Esophagus muscularis mucosa (tissue), 4 donors: Measurements from ENCODE around the gene NSRP1. TPM values are rescaled to one million over a fixed set of nuclear protein-coding genes. Genes with fewer than 3 reads are reported as not detected.

Experiments used
- DNase-seq: peaks from one replicate; pipeline ENCODE4 v3.0.0-alpha.2; 2017; ENCODE audit errors: extremely low spot score
- H3K27ac ChIP-seq, 4 donors: fragments of 200-600 bp; sonication (generic); replicated peaks in 1 of 4; 1 replicate in 3 of 4; 2 replicates in 1 of 4; pipeline ENCODE4 v1.5.1; 2016 to 2019; ENCODE audit warnings: mild to moderate bottlenecking in 1 of 4
- H3K27me3 ChIP-seq, 4 donors: fragments of 200-600 bp; sonication (generic); one replicate each; pipeline versions ENCODE4 v1.5.1 to v1.6.0; 2016 to 2019
- H3K36me3 ChIP-seq, 4 donors: fragments of 200-600 bp; sonication (generic); one replicate each; pipeline ENCODE4 v1.5.1; 2016 to 2019
- H3K4me1 ChIP-seq, 4 donors: fragments of 200-600 bp; sonication (generic); one replicate each; pipeline ENCODE4 v1.5.1; 2016 to 2019
- H3K4me3 ChIP-seq, 4 donors: fragments of 200-600 bp; sonication (generic); 1 replicate in 2 of 4; 2 replicates in 2 of 4; pipeline ENCODE4 v1.5.1; 2016 to 2019; ENCODE audit warnings: mild to moderate bottlenecking in 4 of 4, moderate library complexity in 1 of 4
- H3K9me3 ChIP-seq, 4 donors: fragments of 200-600 bp; sonication (generic); 1 replicate in 3 of 4; 2 replicates in 1 of 4; pipeline ENCODE4 v1.5.1; 2016 to 2019
- CTCF ChIP-seq, 3 experiments: fragments of 200-600 bp in 2 of 3; fragments of 450-650 bp in 1 of 3; sonication (generic) in 2 of 3; IDR thresholded peaks; one replicate each; pipeline ENCODE4 v1.5.1; 2017 to 2019; ENCODE audit warnings: antibody characterized with exemption in 3 of 3, mild to moderate bottlenecking in 2 of 3, moderate library complexity in 1 of 3
- EP300 ChIP-seq: sonication (generic); formaldehyde crosslinking; IDR thresholded peaks from one replicate; pipeline ENCODE4 v1.6.1; 2017; ENCODE audit warnings: antibody characterized with exemption
- POLR2A ChIP-seq: fragments of 450-650 bp; IDR thresholded peaks from one replicate; pipeline ENCODE4 v1.6.1; 2017; ENCODE audit warnings: antibody characterized with exemption, moderate library complexity, mild to moderate bottlenecking, low read depth
- POLR2AphosphoS5 ChIP-seq, 2 donors: sonication (generic); formaldehyde crosslinking; IDR thresholded peaks; one replicate each; pipeline ENCODE4 v1.6.1; 2017; ENCODE audit warnings: antibody characterized with exemption in 2 of 2
- WGBS: methylation state at CpG from one replicate; pipeline ENCODE4 v1.1.5; 2018; 5-methylcytosine and 5-hydroxymethylcytosine counted together
- intact Hi-C: fragments of 100-400 bp; cut with DNase I; formaldehyde crosslinking; loops from one replicate; pipeline ENCODE4 v1.15.1; 2023
- total RNA-seq, 4 donors: library from RNA; depleted of rRNA; stranded (reverse); fragments of >200 nt; gene quantifications; one replicate each; pipeline versions ENCODE4 v1.1.0 to v1.2.1, GENCODE V29; 2016

The NSRP1 gene
- total RNA-seq, 4 donors from 2014 or later = 20.0 to 38.6 (median 30.3) TPM

GRCh38 chr17:30186761-30187160, 70.1 kb downstream of the NSRP1 start:
- no peaks in the 10 kb centered on the region for H3K4me1 ChIP-seq
- TF ChIP-seq POLR2A (no peak), CTCF (IDR thresholded peaks at IDR 0.05) (no peak), POLR2AphosphoS5 (IDR thresholded peaks at IDR 0.05) (no peak), EP300 (no peak)
- no peak overlapping the region for H3K27ac ChIP-seq
- WGBS = 97% methylated on average over 1 of the region's 1 CpG
- H3K36me3 ChIP-seq = peaks cover 31 to 57% (median 42%) of the 10 kb centered on the region in 4 donors
- H3K9me3 ChIP-seq = no peaks in the 10 kb centered on the region
- H3K27me3 ChIP-seq = no peaks in the 10 kb centered on the region
- DNase-seq = no peak
- intact Hi-C loops = no loop called here
- no peak overlapping the region for H3K4me3 ChIP-seq

- DNase-seq = no peak
- peaks cover 23 to 48% (median 34%) of the 10 kb centered on the region in 4 donors for H3K36me3 ChIP-seq
- intact Hi-C loops = no loop called here
- TF ChIP-seq POLR2A (no peak), EP300 (no peak), CTCF (IDR thresholded peaks at IDR 0.05) (no peak), POLR2AphosphoS5 (IDR thresholded peaks at IDR 0.05) (no peak)
- H3K4me1 ChIP-seq = no peaks in the 10 kb centered on the region
- no peak overlapping the region for H3K4me3 ChIP-seq
- H3K27ac ChIP-seq = no peak overlapping the region
- no peaks in the 10 kb centered on the region for H3K9me3 ChIP-seq
- WGBS = 93% methylated on average over 2 of the region's 2 CpGs
- no peaks in the 10 kb centered on the region for H3K27me3 ChIP-seq
Observed at GRCh38 chr17:30187573-30187972, 71.0 kb downstream of the NSRP1 start.

- Histone ChIP-seq H3K27ac (no peak overlapping the region), H3K4me1 (no peaks in the 10 kb centered on the region), H3K9me3 (no peaks in the 10 kb centered on the region), H3K27me3 (no peaks in the 10 kb centered on the region), H3K36me3 (peaks cover 20 to 42% (median 28%) of the 10 kb centered on the region in 4 donors), H3K4me3 (no peak overlapping the region)
- TF ChIP-seq EP300 (no peak), POLR2A (no peak), CTCF (IDR thresholded peaks at IDR 0.05) (no peak), POLR2AphosphoS5 (IDR thresholded peaks at IDR 0.05) (no peak)
- intact Hi-C loops = no loop called here
- no peak for DNase-seq
- WGBS = 95% methylated on average over 5 of the region's 5 CpGs
Observed at GRCh38 chr17:30188211-30188939, 71.8 kb downstream of the NSRP1 start.

- Histone ChIP-seq H3K36me3 (peaks cover 0 to 15% (median 4%) of the 10 kb centered on the region in 4 donors), H3K4me3 (no peak overlapping the region), H3K9me3 (no peaks in the 10 kb centered on the region), H3K4me1 (no peaks in the 10 kb centered on the region), H3K27ac (no peak overlapping the region), H3K27me3 (no peaks in the 10 kb centered on the region)
- TF ChIP-seq POLR2AphosphoS5 (IDR thresholded peaks at IDR 0.05) (no peak), POLR2A (no peak), CTCF (IDR thresholded peaks at IDR 0.05) (no peak), EP300 (no peak)
- no peak for DNase-seq
- 73% methylated on average over 2 of the region's 2 CpGs for WGBS
- intact Hi-C loops = no loop called here
Observed at GRCh38 chr17:30191072-30191471, 74.5 kb downstream of the NSRP1 start.
